HEK293T (cell line): ENCODE data around the gene TMEM223.

Source experiments
- BHLHE40 ChIP-seq: fragments of 450-650 bp; IDR thresholded peaks from 2 replicates; pipeline ENCODE4 v1.6.1; 2016; ENCODE audit warnings: mild to moderate bottlenecking, moderate library complexity, borderline replicate concordance
- ELF4 ChIP-seq: fragments of 450-650 bp; IDR thresholded peaks from 2 replicates; pipeline ENCODE4 v1.6.1; 2017; ENCODE audit warnings: antibody characterized with exemption
- FOXK2 ChIP-seq: fragments of 450-650 bp; IDR thresholded peaks from 2 replicates; pipeline ENCODE4 v1.6.1; 2016; ENCODE audit warnings: mild to moderate bottlenecking
- NFRKB ChIP-seq: fragments of 450-650 bp; IDR thresholded peaks from 2 replicates; pipeline ENCODE4 v1.6.1; 2016; ENCODE audit warnings: mild to moderate bottlenecking, moderate library complexity
- SP1 ChIP-seq: fragments of 450-650 bp; IDR thresholded peaks from 2 replicates; pipeline ENCODE4 v1.6.1; 2017

DNA sequence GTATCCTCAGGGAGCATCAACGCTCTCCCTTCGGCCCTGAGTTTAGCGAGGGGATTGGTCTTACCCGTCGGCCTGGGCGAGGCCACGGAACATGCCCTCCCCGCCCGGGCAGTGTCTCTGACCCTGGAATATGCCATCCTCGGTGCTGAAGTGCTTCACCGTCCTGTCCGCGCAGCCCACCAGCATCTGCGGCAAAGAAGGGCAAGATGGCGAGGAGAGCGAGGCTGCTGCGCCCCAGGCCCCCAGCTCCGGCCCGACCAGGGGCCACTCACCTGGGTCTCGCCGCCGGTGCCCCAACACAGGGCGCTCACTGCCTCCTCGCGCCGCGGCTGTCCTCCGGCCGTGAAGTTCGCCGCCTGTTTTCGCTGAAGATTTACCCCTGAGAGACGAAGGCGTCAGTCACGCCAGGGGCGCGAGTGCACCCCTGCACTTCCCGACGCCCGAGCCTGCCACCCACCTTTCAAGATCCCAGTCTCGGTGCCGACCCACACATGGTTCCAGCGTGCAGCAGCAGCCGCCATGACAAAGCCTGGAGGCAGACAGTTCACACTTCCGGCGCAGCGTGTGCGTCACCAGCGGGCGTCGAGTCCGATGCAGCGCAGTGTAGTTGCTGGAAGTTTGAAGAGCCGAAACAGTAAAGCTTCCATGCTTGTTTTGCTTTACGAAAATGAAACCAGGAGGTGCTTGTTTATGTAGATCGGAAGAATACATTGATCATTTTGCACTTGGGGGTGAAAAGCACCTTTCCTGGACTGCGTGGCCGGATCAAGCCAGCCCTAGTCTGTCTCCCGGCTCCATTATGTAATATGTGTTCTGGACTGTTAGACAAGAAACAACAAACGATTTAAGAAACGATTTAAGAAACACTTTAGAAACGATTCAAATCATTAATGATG, 47.5 kb upstream of the TMEM223 start, which contains the start of gene WDR74:
- TF ChIP-seq FOXK2 (peak; percentile 78; the same call in 1 of the 2 replicates), BHLHE40 (no peak), SP1 (no peak), NFRKB (peak; percentile 70), ELF4 (peak; percentile 84)
